GM19239 (cell line): ENCODE results near the gene ADCY9.
A peak's percentile ranks its signal among the peaks of the same experiment; 100 is the strongest.
"Not testable (repeated sequence)": the region's sequence is repeated elsewhere in the genome, so short reads cannot be mapped to it uniquely, and the experiment has no call there.

Source experiments
- DNase-seq: peaks from one replicate; pipeline ENCODE4 v3.0.0; 2011; ENCODE audit warnings: low spot score; ENCODE audit not compliant: insufficient read length
- FAIRE-seq: peaks from 2 replicates; lab custom pipeline; 2011; peaks lifted over from hg19 to GRCh38; lab: Jason Lieb, UNC

ADCY9 gene

GRCh38 chr16:4045561-4045960 is 70.7 kb downstream of the ADCY9 start:
- DNase-seq, FAIRE-seq: not testable (repeated sequence)

- DNase-seq (no peak), FAIRE-seq (no peak)
Observed at GRCh38 chr16:4042581-4042980, 73.7 kb downstream of the ADCY9 start.

- FAIRE-seq: no peak
- DNase-seq: no peak
Observed at GRCh38 chr16:4038448-4038847, 77.8 kb downstream of the ADCY9 start.

GRCh38 chr16:4036952-4037351 is 79.3 kb downstream of the ADCY9 start:
- FAIRE-seq, DNase-seq: not testable (repeated sequence)

- FAIRE-seq (no peak), DNase-seq (no peak)
Observed at GRCh38 chr16:4034963-4035362, 81.3 kb downstream of the ADCY9 start.

- FAIRE-seq: no peak
- no peak for DNase-seq
Observed at GRCh38 chr16:4033951-4034350, 82.3 kb downstream of the ADCY9 start.

- DNase-seq (no peak), FAIRE-seq (no peak)
Observed at GRCh38 chr16:4032768-4033167, 83.5 kb downstream of the ADCY9 start.

- DNase-seq: no peak
- no peak for FAIRE-seq
Observed at GRCh38 chr16:4028144-4028543, 88.1 kb downstream of the ADCY9 start.

GRCh38 chr16:4026854-4027253 is 89.4 kb downstream of the ADCY9 start:
- DNase-seq (no peak), FAIRE-seq (no peak)

- DNase-seq (no peak), FAIRE-seq (no peak)
Observed at GRCh38 chr16:4025428-4025827, 90.8 kb downstream of the ADCY9 start.

- no peak for DNase-seq
- no peak for FAIRE-seq
Observed at GRCh38 chr16:4021916-4022315, 94.3 kb downstream of the ADCY9 start.

- FAIRE-seq: peak; percentile 11
- no peak for DNase-seq
Observed at GRCh38 chr16:4021070-4021779, 95.0 kb downstream of the ADCY9 start.

GRCh38 chr16:4019371-4019791 is 96.9 kb downstream of the ADCY9 start:
- DNase-seq (peak; percentile 40), FAIRE-seq (no peak)

GRCh38 chr16:4018391-4018790 is 97.9 kb downstream of the ADCY9 start:
- FAIRE-seq: no peak

GRCh38 chr16:4017807-4018206 is 98.4 kb downstream of the ADCY9 start:
- no peak for FAIRE-seq

More at GRCh38 chr16:4018391-4018790, 97.9 kb downstream of the ADCY9 start:
- no peak for DNase-seq

GRCh38 chr16:4016658-4017057 is 99.6 kb downstream of the ADCY9 start:
- FAIRE-seq (no peak), DNase-seq (no peak)

More at GRCh38 chr16:4017807-4018206, 98.4 kb downstream of the ADCY9 start:
- DNase-seq: no peak

- DNase-seq: no peak
- FAIRE-seq: no peak
Observed at GRCh38 chr16:4016005-4016352, 100.3 kb downstream of the ADCY9 start.

- DNase-seq (no peak), FAIRE-seq (no peak)
Observed at GRCh38 chr16:4015275-4016004, 100.8 kb downstream of the ADCY9 start.

GRCh38 chr16:4011940-4012629 is 104.2 kb downstream of the ADCY9 start:
- DNase-seq (no peak), FAIRE-seq (no peak)

GRCh38 chr16:4011225-4011939 is 104.9 kb downstream of the ADCY9 start:
- DNase-seq: no peak
- no peak for FAIRE-seq
